GM18517 (cell line): ENCODE results near the gene APOE.
"Not testable (repeated sequence)": the region's sequence is repeated elsewhere in the genome, so short reads cannot be mapped to it uniquely, and the experiment has no call there.

Source experiments
- ATAC-seq: cut with Tn5 transposase; IDR thresholded peaks from one replicate; pipeline ENCODE4 v1.9.1; 2021; ENCODE audit warnings: mild to moderate bottlenecking, moderate library complexity; ENCODE audit not compliant: unreplicated experiment

The APOE gene

GRCh38 chr19:44905437-44906160, at the start of gene APOE:
Gene APOE, plus strand, starts transcription at chr19:44905796. Its CDS starts 829 bp downstream, at chr19:44906625.
- ATAC-seq, result no peak

DNA sequence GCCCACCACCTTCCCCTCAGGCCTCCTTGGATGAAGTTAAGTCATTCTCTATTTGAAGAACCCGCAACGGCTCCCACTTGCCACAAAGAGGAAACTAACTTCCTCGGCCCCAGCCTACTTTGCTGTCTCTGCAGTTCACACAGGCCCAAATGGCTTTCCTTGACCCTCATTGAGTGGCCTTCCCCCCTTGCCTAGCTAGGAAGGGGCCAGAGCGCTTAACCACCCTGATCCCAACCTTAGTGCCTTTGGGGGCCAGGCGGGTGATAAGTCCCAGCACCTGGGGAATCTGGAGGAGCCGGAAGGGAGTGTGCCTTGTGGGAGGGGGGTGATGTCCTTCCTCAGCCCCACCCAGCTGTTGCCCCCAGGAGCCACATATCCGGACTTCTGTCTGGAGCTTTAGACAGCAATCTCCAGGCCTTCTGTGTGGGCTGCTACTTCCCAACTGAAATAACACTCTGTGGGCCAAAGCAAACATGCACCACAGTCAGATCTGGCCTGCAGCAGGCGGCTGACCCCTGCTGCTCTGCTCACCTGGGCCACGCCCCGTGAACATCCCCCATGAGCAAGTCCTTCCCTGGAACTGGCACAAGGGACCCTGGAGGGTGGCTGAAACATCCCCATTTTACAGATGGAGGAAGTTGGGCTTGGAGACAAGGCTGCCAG, 49.0 kb upstream of the APOE start:
- no peak for ATAC-seq

DNA sequence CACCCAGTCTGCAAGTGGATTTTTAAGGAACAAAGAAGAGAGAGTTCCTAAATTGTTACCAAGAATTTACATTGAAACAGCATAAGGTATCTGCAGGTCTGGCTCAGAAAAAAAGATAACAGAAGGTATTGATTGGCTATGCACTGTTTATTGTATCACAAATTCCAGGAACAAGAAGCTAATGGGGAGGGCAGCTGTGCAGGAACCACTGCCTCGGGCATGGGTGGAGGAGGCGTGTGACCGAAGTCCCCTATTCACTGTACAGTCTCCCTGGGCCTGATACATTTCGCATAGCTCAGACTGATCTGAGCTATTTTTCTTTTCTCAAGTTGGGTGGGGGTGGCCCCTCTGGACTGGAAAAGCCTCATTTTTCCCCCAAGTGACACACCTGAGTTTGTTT, 47.8 kb upstream of the APOE start:
- ATAC-seq, result no peak

DNA sequence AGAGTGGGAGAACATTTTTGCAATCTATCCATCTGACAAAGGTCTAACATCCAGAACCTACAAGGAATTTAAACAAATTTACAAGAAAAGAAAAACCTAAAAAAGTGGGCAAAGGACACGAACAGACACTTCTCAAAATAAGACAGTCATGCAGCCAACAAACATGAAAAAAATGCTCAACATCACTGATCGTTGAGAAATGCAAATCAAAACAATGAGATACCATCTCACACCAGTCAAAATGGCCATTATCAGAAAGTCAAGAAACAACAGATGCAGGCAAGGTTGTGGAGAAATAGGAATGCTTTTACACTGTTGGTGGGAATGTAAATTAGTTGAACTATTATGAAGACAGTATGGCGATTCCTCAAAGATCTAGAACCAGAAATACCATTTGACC, 44.0 kb upstream of the APOE start:
- not testable (repeated sequence) for ATAC-seq

GRCh38 chr19:44863990-44864389, 41.6 kb upstream of the APOE start:
- no peak for ATAC-seq

DNA sequence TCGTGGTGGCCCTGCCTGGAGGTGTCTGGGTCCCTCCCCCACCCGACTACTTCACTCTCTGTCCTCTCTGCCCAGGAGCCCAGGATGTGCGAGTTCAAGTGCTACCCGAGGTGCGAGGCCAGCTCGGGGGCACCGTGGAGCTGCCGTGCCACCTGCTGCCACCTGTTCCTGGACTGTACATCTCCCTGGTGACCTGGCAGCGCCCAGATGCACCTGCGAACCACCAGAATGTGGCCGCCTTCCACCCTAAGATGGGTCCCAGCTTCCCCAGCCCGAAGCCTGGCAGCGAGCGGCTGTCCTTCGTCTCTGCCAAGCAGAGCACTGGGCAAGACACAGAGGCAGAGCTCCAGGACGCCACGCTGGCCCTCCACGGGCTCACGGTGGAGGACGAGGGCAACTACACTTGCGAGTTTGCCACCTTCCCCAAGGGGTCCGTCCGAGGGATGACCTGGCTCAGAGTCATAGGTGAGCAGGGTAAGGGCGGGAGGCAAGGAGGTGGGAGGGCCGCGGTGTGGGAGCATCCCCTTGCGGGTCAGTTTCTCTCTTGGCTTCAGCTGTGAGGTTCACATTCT, 40.3 kb upstream of the APOE start:
- ATAC-seq, result no peak

GRCh38 chr19:44866664-44867063, 38.9 kb upstream of the APOE start:
- no peak for ATAC-seq

- ATAC-seq, result no peak
Observed at GRCh38 chr19:44867578-44867977, 38.0 kb upstream of the APOE start.

DNA sequence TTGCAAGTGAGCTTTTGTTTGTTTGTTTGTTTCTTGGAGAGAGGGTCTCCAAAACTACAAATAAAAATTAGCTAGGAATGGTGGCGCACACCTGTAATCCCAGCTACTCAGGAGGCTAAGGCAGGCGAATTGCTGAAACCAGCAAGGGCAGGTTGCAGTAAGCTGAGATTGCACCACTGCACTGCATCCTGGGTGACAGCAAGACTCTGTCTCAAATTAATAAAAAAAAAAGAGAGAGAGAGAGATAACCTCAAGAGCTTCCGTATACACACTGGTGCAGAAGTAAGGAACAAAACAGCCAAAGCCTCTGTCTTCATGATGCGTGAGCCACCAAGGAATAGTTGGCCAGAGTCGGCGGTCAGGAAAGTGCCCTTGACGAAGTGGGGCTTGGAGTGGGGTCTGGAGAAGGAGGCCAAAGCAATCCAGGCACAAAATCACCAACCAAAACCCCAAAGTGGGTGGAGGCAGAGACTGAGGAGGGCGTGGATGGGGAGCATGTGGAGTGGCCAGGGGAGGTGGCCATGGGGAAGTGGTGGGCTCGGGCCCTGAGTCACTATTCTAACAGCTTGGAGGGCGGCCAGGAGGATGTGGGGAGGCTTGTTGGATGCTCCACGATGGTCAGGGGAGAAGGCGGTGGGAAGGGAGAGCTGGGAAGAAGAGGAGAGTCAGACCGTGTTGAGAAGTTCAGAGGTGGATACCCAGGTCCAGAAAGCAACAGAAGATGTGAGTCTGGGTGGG, 35.7 kb upstream of the APOE start:
- no peak for ATAC-seq

DNA sequence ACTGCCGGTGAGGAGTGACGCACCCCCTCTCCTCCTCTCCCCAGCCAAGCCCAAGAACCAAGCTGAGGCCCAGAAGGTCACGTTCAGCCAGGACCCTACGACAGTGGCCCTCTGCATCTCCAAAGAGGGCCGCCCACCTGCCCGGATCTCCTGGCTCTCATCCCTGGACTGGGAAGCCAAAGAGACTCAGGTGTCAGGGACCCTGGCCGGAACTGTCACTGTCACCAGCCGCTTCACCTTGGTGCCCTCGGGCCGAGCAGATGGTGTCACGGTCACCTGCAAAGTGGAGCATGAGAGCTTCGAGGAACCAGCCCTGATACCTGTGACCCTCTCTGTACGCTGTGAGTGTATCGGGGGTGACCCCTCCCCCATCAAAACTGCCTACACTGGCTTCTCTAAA, 33.8 kb upstream of the APOE start:
- no peak for ATAC-seq

DNA sequence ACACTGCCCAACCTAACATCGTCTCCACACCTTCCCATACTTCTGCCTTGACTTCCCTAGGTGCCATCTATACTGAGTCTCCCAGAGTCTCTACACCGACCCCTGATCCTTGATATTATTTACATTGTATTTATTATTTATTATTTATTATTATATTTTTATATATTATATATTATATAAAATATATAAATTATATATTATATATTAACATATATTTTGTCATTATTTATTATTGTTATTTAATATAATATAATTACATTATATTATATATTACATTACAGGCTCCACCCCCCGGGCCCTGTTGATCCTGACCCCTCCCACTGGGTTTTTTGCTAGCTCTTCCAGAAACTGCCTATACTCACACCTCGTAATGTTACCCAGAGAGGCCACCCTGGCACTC, 32.9 kb upstream of the APOE start:
- ATAC-seq, result no peak

- no peak for ATAC-seq
Observed at GRCh38 chr19:44874317-44874716, 31.3 kb upstream of the APOE start.

DNA sequence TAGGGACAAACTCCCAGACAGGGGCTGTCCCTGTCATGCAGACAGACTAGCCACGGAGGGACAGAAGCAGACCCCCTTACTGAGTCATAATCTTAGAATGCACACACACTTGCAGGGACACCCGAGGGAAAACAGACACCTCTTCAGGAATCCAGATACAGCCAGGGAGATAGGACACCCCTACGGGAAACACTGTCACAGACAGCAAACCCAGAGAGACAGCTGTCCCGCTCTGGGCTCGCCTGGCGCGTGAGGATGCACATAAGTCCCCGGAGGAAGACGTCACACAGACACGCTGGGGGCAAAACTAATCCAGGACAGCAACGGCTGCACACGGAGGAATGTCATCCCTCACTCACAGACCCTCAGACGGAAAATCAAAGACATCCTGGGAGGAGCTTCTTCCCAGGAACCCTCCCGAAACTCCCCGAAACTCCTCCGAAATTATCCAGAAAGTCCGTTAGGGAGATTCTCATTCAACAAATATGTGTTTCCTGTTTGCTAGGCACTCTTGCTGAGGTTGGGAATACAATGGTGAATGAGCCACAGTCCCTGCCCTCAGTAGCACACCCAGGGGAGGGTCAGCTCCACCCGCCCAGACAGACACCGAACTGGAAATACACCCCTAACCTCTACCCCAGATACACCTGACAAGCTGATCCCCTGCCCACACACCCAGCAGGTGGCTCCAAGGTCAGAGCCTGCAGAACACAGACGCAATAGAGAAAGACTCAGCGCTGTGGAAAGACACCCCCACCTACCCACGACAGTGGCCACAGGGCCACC, 29.7 kb upstream of the APOE start:
- ATAC-seq, result no peak

DNA sequence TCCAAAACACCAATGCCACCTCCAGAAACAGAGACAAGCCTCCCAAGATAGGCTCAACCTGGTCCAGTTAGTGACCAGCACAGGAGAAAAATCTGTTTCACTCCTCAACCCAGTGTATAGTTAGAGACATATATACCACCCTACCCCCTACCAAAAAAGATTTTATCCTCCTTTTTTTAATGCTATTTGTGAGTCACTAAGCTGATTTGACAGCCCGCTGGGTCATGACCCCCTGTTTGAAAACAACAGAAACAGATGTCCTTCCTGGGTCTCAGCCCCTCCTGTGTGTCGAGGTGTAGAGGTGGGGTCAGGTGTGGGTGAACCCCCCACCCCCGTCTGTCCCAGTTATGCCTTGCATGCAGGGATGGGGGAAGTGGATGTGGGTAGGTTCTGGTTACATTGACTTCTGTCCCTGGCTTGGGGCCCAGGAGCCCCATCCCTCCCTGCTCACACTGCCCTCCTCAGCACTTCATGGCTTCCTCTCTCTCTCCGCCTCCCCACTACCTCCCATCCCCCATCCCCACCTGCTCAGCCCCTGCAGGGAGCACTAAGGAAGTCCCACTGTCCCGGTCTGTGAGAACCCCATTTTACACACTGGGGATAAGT, 28.6 kb upstream of the APOE start:
- ATAC-seq, result no peak

DNA sequence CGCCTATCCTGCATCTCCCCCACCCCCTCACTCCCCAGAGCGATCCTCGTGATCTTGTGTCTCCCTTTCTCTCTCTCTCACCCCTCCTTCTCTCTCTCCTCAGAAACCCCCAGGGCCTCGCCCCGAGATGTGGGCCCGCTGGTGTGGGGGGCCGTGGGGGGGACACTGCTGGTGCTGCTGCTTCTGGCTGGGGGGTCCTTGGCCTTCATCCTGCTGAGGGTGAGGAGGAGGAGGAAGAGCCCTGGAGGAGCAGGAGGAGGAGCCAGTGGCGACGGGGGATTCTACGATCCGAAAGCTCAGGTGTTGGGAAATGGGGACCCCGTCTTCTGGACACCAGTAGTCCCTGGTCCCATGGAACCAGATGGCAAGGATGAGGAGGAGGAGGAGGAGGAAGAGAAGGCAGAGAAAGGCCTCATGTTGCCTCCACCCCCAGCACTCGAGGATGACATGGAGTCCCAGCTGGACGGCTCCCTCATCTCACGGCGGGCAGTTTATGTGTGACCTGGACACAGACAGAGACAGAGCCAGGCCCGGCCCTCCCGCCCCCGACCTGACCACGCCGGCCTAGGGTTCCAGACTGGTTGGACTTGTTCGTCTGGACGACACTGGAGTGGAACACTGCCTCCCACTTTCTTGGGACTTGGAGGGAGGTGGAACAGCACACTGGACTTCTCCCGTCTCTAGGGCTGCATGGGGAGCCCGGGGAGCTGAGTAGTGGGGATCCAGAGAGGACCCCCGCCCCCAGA, 27.3 kb upstream of the APOE start:
- no peak for ATAC-seq

- ATAC-seq, result no peak
Observed at GRCh38 chr19:44879309-44880065, 26.1 kb upstream of the APOE start.

- ATAC-seq, result no peak
Observed at GRCh38 chr19:44882063-44882462, 23.5 kb upstream of the APOE start.

- not testable (repeated sequence) for ATAC-seq
Observed at GRCh38 chr19:44882619-44883397, 22.8 kb upstream of the APOE start.
